Measurements from ENCODE around the gene SRBD1.
A peak's percentile ranks its signal among the peaks of the same experiment; 100 is the strongest.

SRBD1 gene

GRCh38 chr2:45353879-45354278, 257.2 kb downstream of the SRBD1 start:
- DNase-seq: peak; percentile 61

GRCh38 chr2:45352506-45352905, 258.6 kb downstream of the SRBD1 start:
- no peak for DNase-seq

- peak; percentile 19 for DNase-seq
Measured at GRCh38 chr2:45345331-45346234, 265.5 kb downstream of the SRBD1 start.

GRCh38 chr2:45344502-45344901, 266.6 kb downstream of the SRBD1 start:
- DNase-seq: no peak

GRCh38 chr2:45344071-45344470, 267.0 kb downstream of the SRBD1 start:
- no peak for DNase-seq

- DNase-seq: no peak
Measured at GRCh38 chr2:45343251-45344017, 267.6 kb downstream of the SRBD1 start.

- no peak for DNase-seq
Measured at GRCh38 chr2:45340318-45340717, 270.7 kb downstream of the SRBD1 start.

GRCh38 chr2:45339253-45339652, 271.8 kb downstream of the SRBD1 start:
- no peak for DNase-seq
